Activated T-helper 1 cell treated with anti-CD3 and anti-CD28 coated beads, Interleukin-12 subunit alpha, Interleukin-12 subunit beta, Interleukin-2, Interleukin-4 antibody, amounts not matched to agents 30 ng/mL and 10 ng/mL and 1 ng/mL, durations not matched to agents 14 hours and 24 hours and 36 hours (primary cell): ENCODE results near the gene CDYL. TPM values are rescaled to one million over a fixed set of nuclear protein-coding genes. Genes with fewer than 3 reads are reported as not detected.

Source experiments
- DNase-seq: peaks from one replicate; pipeline ENCODE4 v3.0.0; 2021; ENCODE audit warnings: low spot score
- H3K27ac Mint-ChIP-seq: one replicate; pipeline ENCODE4 v1.8.0; 2021; ENCODE audit warnings: mild to moderate bottlenecking, mixed read lengths
- H3K27me3 Mint-ChIP-seq: one replicate; pipeline ENCODE4 v1.8.0; 2022; ENCODE audit warnings: mild to moderate bottlenecking, moderate library complexity, mixed read lengths; ENCODE audit not compliant: insufficient read depth
- H3K36me3 Mint-ChIP-seq: one replicate; pipeline ENCODE4 v1.8.0; 2021; ENCODE audit warnings: low read depth, mixed read lengths
- H3K4me1 Mint-ChIP-seq: one replicate; pipeline ENCODE4 v1.8.0; 2021; ENCODE audit warnings: low read depth, mixed read lengths
- H3K4me3 Mint-ChIP-seq: one replicate; pipeline ENCODE4 v1.8.0; 2021; ENCODE audit warnings: mild to moderate bottlenecking, moderate library complexity, mixed read lengths
- H3K9me3 Mint-ChIP-seq: one replicate; pipeline ENCODE4 v1.8.0; 2021; ENCODE audit warnings: mixed read lengths
- intact Hi-C: fragments of 100-400 bp; cut with micrococcal nuclease; formaldehyde crosslinking; loops from one replicate; pipeline ENCODE4 v1.15.1; 2024
- total RNA-seq: library from RNA; stranded (reverse); gene quantifications from 2 replicates; pipeline ENCODE4 v1.2.3, GENCODE V29; 2022

The CDYL gene
- total RNA-seq, 1 donor from 2014 or later, result 26.8 TPM

GRCh38 chr6:4903751-4904370 lies 127.7 kb downstream of the CDYL start:
- peaks cover 13% of the 10 kb centered on the region for H3K36me3 Mint-ChIP-seq
- no peaks in the 10 kb centered on the region for H3K27me3 Mint-ChIP-seq
- peaks cover 31% of the 10 kb centered on the region for H3K4me1 Mint-ChIP-seq
- peaks cover 7% of the 10 kb centered on the region for H3K9me3 Mint-ChIP-seq
- H3K4me3 Mint-ChIP-seq, result no peak overlapping the region
- intact Hi-C loops, result no loop called here
- H3K27ac Mint-ChIP-seq, result no peak overlapping the region
- DNase-seq, result no peak

GRCh38 chr6:4904461-4905025 lies 128.3 kb downstream of the CDYL start:
- DNase-seq, result no peak
- H3K27me3 Mint-ChIP-seq, result no peaks in the 10 kb centered on the region
- H3K36me3 Mint-ChIP-seq, result peaks cover 6% of the 10 kb centered on the region
- H3K4me1 Mint-ChIP-seq, result peaks cover 31% of the 10 kb centered on the region
- H3K4me3 Mint-ChIP-seq, result no peak overlapping the region
- H3K9me3 Mint-ChIP-seq, result peaks cover under 1% of the 10 kb centered on the region
- intact Hi-C loops, result no loop called here
- no peak overlapping the region for H3K27ac Mint-ChIP-seq

GRCh38 chr6:4905826-4906225 lies 129.6 kb downstream of the CDYL start:
- Mint-ChIP-seq H3K4me1 (peaks cover 31% of the 10 kb centered on the region), H3K27me3 (no peaks in the 10 kb centered on the region), H3K36me3 (peaks cover 5% of the 10 kb centered on the region), H3K9me3 (no peaks in the 10 kb centered on the region), H3K27ac (no peak overlapping the region), H3K4me3 (peak overlapping the region; percentile 68)
- DNase-seq, result no peak
- intact Hi-C loops, result no loop called here

GRCh38 chr6:4906293-4907276 lies 130.4 kb downstream of the CDYL start:
- Mint-ChIP-seq H3K27ac (peak overlapping the region; percentile 56), H3K27me3 (no peaks in the 10 kb centered on the region), H3K9me3 (no peaks in the 10 kb centered on the region), H3K4me1 (peaks cover 31% of the 10 kb centered on the region), H3K4me3 (peak overlapping the region; percentile 68), H3K36me3 (peaks cover 5% of the 10 kb centered on the region)
- intact Hi-C loops, result no loop called here
- no peak for DNase-seq

GRCh38 chr6:4907602-4908001 lies 131.4 kb downstream of the CDYL start:
- Mint-ChIP-seq H3K36me3 (peaks cover 3% of the 10 kb centered on the region), H3K27me3 (no peaks in the 10 kb centered on the region), H3K4me1 (peaks cover 31% of the 10 kb centered on the region), H3K4me3 (no peak overlapping the region), H3K27ac (peak overlapping the region; percentile 73), H3K9me3 (no peaks in the 10 kb centered on the region)
- DNase-seq, result no peak
- intact Hi-C loops, result no loop called here

- H3K4me3 Mint-ChIP-seq, result no peak overlapping the region
- peaks cover 31% of the 10 kb centered on the region for H3K4me1 Mint-ChIP-seq
- intact Hi-C loops, result no loop called here
- DNase-seq, result no peak
- no peaks in the 10 kb centered on the region for H3K9me3 Mint-ChIP-seq
- peak overlapping the region; percentile 73 for H3K27ac Mint-ChIP-seq
- H3K27me3 Mint-ChIP-seq, result no peaks in the 10 kb centered on the region
- H3K36me3 Mint-ChIP-seq, result peaks cover 2% of the 10 kb centered on the region
Measured at GRCh38 chr6:4908062-4908461, 131.9 kb downstream of the CDYL start.

- H3K27ac Mint-ChIP-seq, result peak overlapping the region; percentile 11
- H3K27me3 Mint-ChIP-seq, result no peaks in the 10 kb centered on the region
- DNase-seq, result no peak
- intact Hi-C loops, result no loop called here
- peaks cover 2% of the 10 kb centered on the region for H3K36me3 Mint-ChIP-seq
- H3K9me3 Mint-ChIP-seq, result no peaks in the 10 kb centered on the region
- peaks cover 34% of the 10 kb centered on the region for H3K4me1 Mint-ChIP-seq
- no peak overlapping the region for H3K4me3 Mint-ChIP-seq
Measured at GRCh38 chr6:4909063-4909706, 133.0 kb downstream of the CDYL start.

- Mint-ChIP-seq H3K27me3 (no peaks in the 10 kb centered on the region), H3K4me1 (peaks cover 40% of the 10 kb centered on the region), H3K27ac (no peak overlapping the region), H3K36me3 (peaks cover 2% of the 10 kb centered on the region), H3K4me3 (no peak overlapping the region), H3K9me3 (no peaks in the 10 kb centered on the region)
- no peak for DNase-seq
- intact Hi-C loops, result no loop called here
Measured at GRCh38 chr6:4910037-4910760, 134.0 kb downstream of the CDYL start.

- intact Hi-C loops, result no loop called here
- H3K4me1 Mint-ChIP-seq, result peaks cover 31% of the 10 kb centered on the region
- H3K27ac Mint-ChIP-seq, result no peak overlapping the region
- H3K27me3 Mint-ChIP-seq, result no peaks in the 10 kb centered on the region
- H3K36me3 Mint-ChIP-seq, result peaks cover 3% of the 10 kb centered on the region
- no peaks in the 10 kb centered on the region for H3K9me3 Mint-ChIP-seq
- DNase-seq, result no peak
- H3K4me3 Mint-ChIP-seq, result no peak overlapping the region
Measured at GRCh38 chr6:4912559-4912958, 136.4 kb downstream of the CDYL start.

GRCh38 chr6:4913705-4914419 lies 137.7 kb downstream of the CDYL start:
- no peak for DNase-seq
- H3K4me1 Mint-ChIP-seq, result peaks cover 21% of the 10 kb centered on the region
- H3K36me3 Mint-ChIP-seq, result peaks cover 3% of the 10 kb centered on the region
- no peak overlapping the region for H3K27ac Mint-ChIP-seq
- no peak overlapping the region for H3K4me3 Mint-ChIP-seq
- no peaks in the 10 kb centered on the region for H3K9me3 Mint-ChIP-seq
- H3K27me3 Mint-ChIP-seq, result no peaks in the 10 kb centered on the region
- intact Hi-C loops, result no loop called here

GRCh38 chr6:4914420-4915159 lies 138.4 kb downstream of the CDYL start:
- intact Hi-C loops, result no loop called here
- no peak overlapping the region for H3K27ac Mint-ChIP-seq
- H3K4me1 Mint-ChIP-seq, result peaks cover 21% of the 10 kb centered on the region
- H3K9me3 Mint-ChIP-seq, result no peaks in the 10 kb centered on the region
- H3K27me3 Mint-ChIP-seq, result no peaks in the 10 kb centered on the region
- H3K36me3 Mint-ChIP-seq, result peaks cover 3% of the 10 kb centered on the region
- H3K4me3 Mint-ChIP-seq, result no peak overlapping the region
- DNase-seq, result no peak
